HepG2 (cell line): ENCODE results near the gene PERP.

ENCODE experiments used
- CTCF ChIP-seq: sonication (generic); formaldehyde crosslinking; IDR thresholded peaks from 2 replicates; pipeline ENCODE4 v1.5.0; 2020; ENCODE audit warnings: mild to moderate bottlenecking, missing genetic modification reagents, moderate library complexity
- EZH2 ChIP-seq: conservative IDR thresholded peaks from 2 replicates; pipeline ENCODE4 v1.6.1; 2012; ENCODE audit warnings: mild to moderate bottlenecking, low read depth, low read length, moderate library complexity
- HNRNPUL1 ChIP-seq: fragments of 200-400 bp; formaldehyde crosslinking; IDR thresholded peaks from 2 replicates; pipeline ENCODE4 v1.6.1; 2017; ENCODE audit warnings: low read depth, mild to moderate bottlenecking, low read length, moderate library complexity
- STAG1 ChIP-seq: sonication (generic); formaldehyde crosslinking; IDR thresholded peaks from 2 replicates; pipeline ENCODE4 v1.4.0; 2020; ENCODE audit warnings: missing genetic modification reagents
- ZNF619 ChIP-seq: sonication (generic); formaldehyde crosslinking; IDR thresholded peaks from 2 replicates; pipeline ENCODE4 v1.4.0; 2020; ENCODE audit warnings: mild to moderate bottlenecking, missing genetic modification reagents
- ZNF883 ChIP-seq: sonication (generic); formaldehyde crosslinking; IDR thresholded peaks from 2 replicates; pipeline ENCODE4 v1.5.1; 2020; ENCODE audit warnings: mild to moderate bottlenecking, missing genetic modification reagents; ENCODE audit errors: not compliant biosample characterization

GRCh38 chr6:138089325-138089724, 17.9 kb downstream of the PERP start:
- TF ChIP-seq HNRNPUL1 (no peak), EZH2 (no peak), ZNF619 (no peak), ZNF883 (no peak), CTCF (CRISPR knock-in tag) (no peak), STAG1 (CRISPR knock-in tag) (no peak)
